ENCODE data around the gene MCM5.
"Not testable (repeated sequence)": the region's sequence is repeated elsewhere in the genome, so short reads cannot be mapped to it uniquely, and the experiment has no call there.

- not testable (repeated sequence) for TF ChIP-seq POLR2A (IDR thresholded peaks at IDR 0.05; ENCODE audit: low read depth, low read length); POLR2AphosphoS5 (IDR thresholded peaks at IDR 0.05; ENCODE audit: low read depth, low read length); TAF1 (IDR thresholded peaks at IDR 0.05; ENCODE audit: borderline replicate concordance, low read depth, low read length)
These were observed 60.0 kb downstream of the MCM5 start for GRCh38 chr22:35459976-35460375.
